K562 (cell line): ENCODE data around the gene DYNLT2. TPM values are rescaled to one million over a fixed set of nuclear protein-coding genes. Genes with fewer than 3 reads are reported as not detected.
A peak's percentile ranks its signal among the peaks of the same experiment; 100 is the strongest.

Source experiments
- ATAC-seq: fragments of 200-7000 bp; cut with Tn5 transposase; 3 replicates; pipeline ENCODE4 v1.9.1; 2020; ENCODE audit warnings: moderate library complexity
- BruUV-seq: library from RNA; stranded (reverse); fragments of 400-500 nt; replicated peaks from 2 replicates; lab custom pipeline; 2021; lab: Mats Ljungman, UMichigan
- CTCF ChIA-PET: fragments of 300-600 bp; formaldehyde crosslinking; extraction: SDS; loops from one replicate; lab custom pipeline; 2021; ENCODE audit warnings: low intra/inter-chr PET ratio; lab: Yijun Ruan, JAX
- POLR2A ChIA-PET: fragments of 300-600, 350-650 bp; sonication (Branson Sonifier 250); formaldehyde crosslinking; extraction: SDS; loops from one replicate; lab custom pipeline; 2021; ENCODE audit warnings: antibody characterized with exemption, inconsistent platforms; lab: Yijun Ruan, JAX
- DNase-seq, 4 experiments: peaks; one replicate each; pipeline versions ENCODE4 v3.0.0 to v3.0.0-alpha.2; 2011 to 2018; ENCODE audit warnings: low spot score in 3 of 4, mixed read lengths in 3 of 4; ENCODE audit errors: extremely low read depth in 1 of 4
- FAIRE-seq: peaks from 2 replicates; lab custom pipeline; 2011; peaks lifted over from hg19 to GRCh38; lab: Jason Lieb, UNC
- H2AFZ ChIP-seq: 2 replicates; pipeline ENCODE4 v1.6.0; 2011; ENCODE audit warnings: low read depth, low read length, control low read depth, inconsistent platforms
- H3K27ac ChIP-seq: fragments of 200-600 bp; 3 replicates; pipeline ENCODE4 v1.8.0; 2011; ENCODE audit warnings: low read depth, mild to moderate bottlenecking, control low read depth, inconsistent platforms, low read length, moderate library complexity, mixed read lengths; ENCODE audit errors: extremely low read depth
- H3K27me3 ChIP-seq, 2 experiments: fragments of 300-600 bp in 1 of 2; 2 replicates in 1 of 2; 3 replicates in 1 of 2; pipeline versions ENCODE4 v1.6.0 to v1.8.0; 2011; ENCODE audit warnings: inconsistent platforms in 2 of 2, low read length in 2 of 2, mild to moderate bottlenecking in 1 of 2, mixed read lengths in 1 of 2, moderate library complexity in 1 of 2; ENCODE audit not compliant: control insufficient read depth in 2 of 2, insufficient read depth in 2 of 2
- H3K36me3 ChIP-seq: fragments of 300-600 bp; 3 replicates; pipeline ENCODE4 v1.8.0; 2011; ENCODE audit warnings: mild to moderate bottlenecking, low read length, inconsistent platforms; ENCODE audit not compliant: control insufficient read depth, insufficient read depth
- H3K4me1 ChIP-seq, 2 experiments: fragments of 200-600 bp in 1 of 2; replicated peaks in 1 of 2; 2 replicates in 1 of 2; 3 replicates in 1 of 2; pipeline versions ENCODE4 v1.5.1 to v1.8.0; 2011; ENCODE audit warnings: inconsistent platforms in 2 of 2, low read length in 2 of 2, mild to moderate bottlenecking in 1 of 2, mixed read lengths in 1 of 2, moderate library complexity in 1 of 2; ENCODE audit not compliant: control insufficient read depth in 2 of 2, insufficient read depth in 2 of 2
- H3K4me2 ChIP-seq: 2 replicates; pipeline ENCODE4 v1.6.1; 2011; ENCODE audit warnings: low read length, control low read depth, inconsistent platforms, mixed read lengths; ENCODE audit not compliant: insufficient read depth
- H3K4me3 ChIP-seq: fragments of 200-600 bp; sonication (generic), shearing (Covaris generic); 2 replicates; pipeline ENCODE4 v1.5.1; 2016; ENCODE audit warnings: control low read depth, inconsistent platforms
- H3K79me2 ChIP-seq: fragments of 200-600 bp; 3 replicates; pipeline ENCODE4 v1.8.0; 2011; ENCODE audit warnings: low read length, inconsistent platforms; ENCODE audit not compliant: control insufficient read depth, insufficient read depth
- H3K9ac ChIP-seq, 2 experiments: 2 replicates each; pipeline versions ENCODE4 v1.6.0 to v1.6.1; 2011; ENCODE audit warnings: low read depth in 2 of 2, low read length in 2 of 2, control low read depth in 1 of 2, inconsistent platforms in 1 of 2, mild to moderate bottlenecking in 1 of 2, mixed read lengths in 1 of 2; ENCODE audit not compliant: insufficient read depth in 1 of 2
- H3K9me1 ChIP-seq: one replicate; pipeline ENCODE4 v1.6.0; 2011; ENCODE audit warnings: inconsistent platforms, mild to moderate bottlenecking, low read length, moderate library complexity; ENCODE audit not compliant: control insufficient read depth, insufficient read depth
- H3K9me3 ChIP-seq: replicated peaks from 2 replicates; pipeline ENCODE4 v1.5.1; 2011; ENCODE audit warnings: low read depth, low read length, inconsistent platforms; ENCODE audit not compliant: control insufficient read depth, insufficient read depth
- H4K20me1 ChIP-seq: replicated peaks from 2 replicates; pipeline ENCODE4 v1.6.1; 2011; ENCODE audit warnings: low read length, inconsistent platforms, mixed read lengths; ENCODE audit not compliant: control insufficient read depth, insufficient read depth
- ERF ChIP-seq: fragments of 450-650 bp; formaldehyde crosslinking; IDR thresholded peaks from 2 replicates; pipeline ENCODE4 v1.4.0; 2020; ENCODE audit warnings: mild to moderate bottlenecking, mixed read lengths
- GABPB1 ChIP-seq: sonication (generic); formaldehyde crosslinking; IDR thresholded peaks from 2 replicates; pipeline ENCODE4 v1.8.0; 2022; ENCODE audit warnings: mild to moderate bottlenecking, missing genetic modification reagents
- GATAD2B ChIP-seq: fragments of 450-650 bp; IDR thresholded peaks from 2 replicates; pipeline ENCODE4 v1.6.1; 2017; ENCODE audit warnings: mild to moderate bottlenecking, borderline replicate concordance
- KLF6 ChIP-seq: fragments of 250-450 bp; sonication (Bioruptor Pico); IDR thresholded peaks from 2 replicates; pipeline ENCODE4 v1.4.0; 2020; ENCODE audit warnings: mild to moderate bottlenecking, moderate library complexity, borderline replicate concordance
- MCM5 ChIP-seq: fragments of 450-650 bp; IDR thresholded peaks from 2 replicates; pipeline ENCODE4 v1.6.1; 2016; ENCODE audit warnings: low read depth
- MEF2D ChIP-seq: conservative IDR thresholded peaks from 2 replicates; pipeline ENCODE4 v1.6.1; 2016; ENCODE audit warnings: low read depth, missing genetic modification characterization, missing compliant biosample characterization
- NONO ChIP-seq, 2 experiments: fragments of 200-400 bp in 1 of 2; fragments of 450-650 bp in 1 of 2; formaldehyde crosslinking in 1 of 2; IDR thresholded peaks; 2 replicates each; pipeline ENCODE4 v1.6.1; 2017; ENCODE audit warnings: low read depth in 2 of 2, mild to moderate bottlenecking in 2 of 2, moderate library complexity in 2 of 2, low read length in 1 of 2
- PHF8 ChIP-seq: fragments of 200-600 bp; sonication (generic); IDR thresholded peaks from 2 replicates; pipeline ENCODE4 v1.6.1; 2012; ENCODE audit warnings: mixed run types, mild to moderate bottlenecking, inconsistent platforms, low read length, moderate library complexity, borderline replicate concordance
- POLR2H ChIP-seq: IDR thresholded peaks from 2 replicates; pipeline ENCODE4 v1.6.1; 2016; ENCODE audit warnings: missing genetic modification characterization, low read depth, mild to moderate bottlenecking, control low read depth, missing compliant biosample characterization, moderate library complexity
- RB1 ChIP-seq: fragments of 450-650 bp; IDR thresholded peaks from 2 replicates; pipeline ENCODE4 v1.6.1; 2017; ENCODE audit warnings: low read depth, mild to moderate bottlenecking
- RREB1 ChIP-seq: fragments of 250-450 bp; sonication (Bioruptor Pico); IDR thresholded peaks from 2 replicates; pipeline ENCODE4 v1.4.0; 2020
- SETDB1 ChIP-seq: IDR thresholded peaks from one replicate; pipeline ENCODE4 v1.6.1; 2012; ENCODE audit warnings: low read length, control low read depth, inconsistent platforms
- SIN3B ChIP-seq: fragments of 450-650 bp; IDR thresholded peaks from 2 replicates; pipeline ENCODE4 v1.6.1; 2017; ENCODE audit warnings: low read depth, mild to moderate bottlenecking, moderate library complexity
- SMAD4 ChIP-seq: fragments of 250-450 bp; sonication (Bioruptor Pico); conservative IDR thresholded peaks from 2 replicates; pipeline ENCODE4 v1.8.0; 2021; ENCODE audit warnings: inconsistent platforms, mild to moderate bottlenecking, moderate library complexity
- SRSF9 ChIP-seq: fragments of 200-400 bp; formaldehyde crosslinking; IDR thresholded peaks from 2 replicates; pipeline ENCODE4 v1.6.1; 2017; ENCODE audit warnings: low read depth, low read length, borderline replicate concordance
- TCF3 ChIP-seq: sonication (generic); formaldehyde crosslinking; IDR thresholded peaks from 2 replicates; pipeline ENCODE4 v1.4.0; 2020; ENCODE audit warnings: mild to moderate bottlenecking, missing genetic modification reagents
- ZEB2 ChIP-seq: fragments of 450-650 bp; IDR thresholded peaks from 2 replicates; pipeline ENCODE4 v1.6.1; 2016
- ZFP36 ChIP-seq: fragments of 150-350 bp; IDR thresholded peaks from 2 replicates; pipeline ENCODE4 v1.6.1; 2018; ENCODE audit warnings: low read length, low read depth; ENCODE audit not compliant: partially characterized antibody
- WGBS: fragments of 100-300 bp; shearing (Covaris generic); methylation state at CpG from one replicate; pipeline ENCODE4 v1.1.6; 2016; ENCODE audit warnings: low coverage, mixed read lengths; ENCODE audit not compliant: insufficient coverage; ENCODE audit errors: missing lambda C conversion rate; 5-methylcytosine and 5-hydroxymethylcytosine counted together
- in situ Hi-C: fragments of 300-500 bp; cut with MboI; formaldehyde crosslinking; loops from 4 replicates; pipeline ENCODE4 v1.15.0; 2018; ENCODE audit warnings: inconsistent platforms, mixed read lengths
- intact Hi-C: fragments of 100-400 bp; cut with micrococcal nuclease; formaldehyde crosslinking; loops from 2 replicates; pipeline ENCODE4 v1.14.2; 2022
- polyA plus RNA-seq, 8 experiments: library from polyadenylated mRNA; depleted of rRNA in 4 of 8; stranded (reverse) in 5 of 8; unstranded in 3 of 8; fragments of >200 nt; fragmentation: Nextera tagmentation in 2 of 8; fragmentation: Illumina TruSeq in 1 of 8; extraction: Ambion mirVana in 2 of 8; extraction: Trizol in 1 of 8; gene quantifications; 2 replicates each; pipeline versions ENCODE4 v1.2.1 to v1.2.3, GENCODE V29; 2011 to 2014; ENCODE audit warnings: inconsistent platforms in 1 of 8, missing spikeins in 1 of 8
- total RNA-seq, 7 experiments: library from RNA; depleted of rRNA in 6 of 7; stranded (reverse); fragments of >200 nt in 6 of 7; fragmentation: Illumina TruSeq in 2 of 7; extraction: Trizol in 2 of 7; gene quantifications; 2 replicates each; pipeline versions ENCODE4 v1.2.1 to v1.2.3, GENCODE V29; 2011 to 2021; ENCODE audit warnings: low replicate concordance in 1 of 7

DYNLT2 gene
- total and polyA plus RNA-seq, 9 of the 15 experiments (the other 6 are each of a cell fraction or from before 2014, with no cell fraction given): 2.0 to 12.8 (median 6.3) TPM

GRCh38 chr6:169723991-169724493 is 27.3 kb downstream of the DYNLT2 start:
- ATAC-seq (peak; percentile 29), DNase-seq (peak; percentile 59 to 88 (median 85)), FAIRE-seq (no peak)
- H3K79me2 ChIP-seq: peaks cover 45% of the 10 kb centered on the region
- peak overlapping the region; percentile 40; the same call in 1 of the 2 replicates for H2AFZ ChIP-seq
- H3K4me3 ChIP-seq: peak overlapping the region; percentile 48
- 3% methylated on average over 24 of the region's 89 CpGs for whole genome bisulfite sequencing
- peak overlapping the region; percentile 73; the same call in 2 of the 3 replicates for H3K27ac ChIP-seq
- in situ Hi-C loops: no loop called here
- no TSS peak for BruUV-seq
- peaks cover 12% of the 10 kb centered on the region for H3K36me3 ChIP-seq
- ChIA-PET CTCF (interaction anchor here (1.0 kb wide), 1 partner anchor 27 kb away, joined by 4 read pairs; the partner anchor contains the start of genes DYNLT2 and ERMARD), POLR2A (interaction anchor here (0.6 to 7.0 kb wide), 7 partner anchors 9 to 409 kb away, joined by 3 to 46 read pairs (median 5); partner anchors contain the start of genes C6orf120 and WDR27)
- H3K9me3 ChIP-seq: no peaks in the 10 kb centered on the region
- no peaks in the 10 kb centered on the region for H3K27me3 ChIP-seq
- intact Hi-C loops: no loop called here
- H3K9me1 ChIP-seq: no peaks in the 10 kb centered on the region
- peak overlapping the region; percentile 51; the same call in 1 of the 2 replicates for H3K4me2 ChIP-seq
- peaks cover 6% of the 10 kb centered on the region for H4K20me1 ChIP-seq
- H3K4me1 ChIP-seq: peaks cover 25 to 31% of the 10 kb centered on the region in 2 experiments
- peak overlapping the region; percentile 44 to 94; a peak in 3 of 4 replicates for H3K9ac ChIP-seq
- peak; percentile 56; the same call in 1 of the 2 replicates for TF ChIP-seq ERF (CRISPR knock-in tag)
- peak; percentile 33; the same call in 1 of the 2 replicates for TF ChIP-seq PHF8
- no peak for TF ChIP-seq GABPB1 (CRISPR knock-in tag)
- no peak for TF ChIP-seq SETDB1
- TF ChIP-seq MEF2D: no peak
- 0 out of 2 replicates have a peak, but pooled peaks have one; percentile 11 for TF ChIP-seq POLR2H (tag)
- TF ChIP-seq RB1: peak; percentile 89
- peak; percentile 60 for TF ChIP-seq SMAD4 (CRISPR knock-in tag)
- no peak for TF ChIP-seq KLF6 (CRISPR knock-in tag)
- TF ChIP-seq RREB1 (CRISPR knock-in tag): 0 out of 2 replicates have a peak, but pooled peaks have one; percentile 18
- no peak for TF ChIP-seq ZFP36
- no peak for TF ChIP-seq ZEB2
- no peak for TF ChIP-seq MCM5
- TF ChIP-seq SRSF9: no peak
- TF ChIP-seq NONO (IDR thresholded peaks at IDR 0.05; ENCODE audit: low read depth in 2 of 2, low read length in 1 of 2): peak; percentile 15 to 90; a peak in 3 of 4 replicates
- peak; percentile 56 for TF ChIP-seq SIN3B
- no peak for TF ChIP-seq TCF3 (CRISPR knock-in tag)
- 0 out of 2 replicates have a peak, but pooled peaks have one; percentile 35 for TF ChIP-seq GATAD2B
